ENCODE data around the gene CAMSAP1.

Gene CAMSAP1

DNA sequence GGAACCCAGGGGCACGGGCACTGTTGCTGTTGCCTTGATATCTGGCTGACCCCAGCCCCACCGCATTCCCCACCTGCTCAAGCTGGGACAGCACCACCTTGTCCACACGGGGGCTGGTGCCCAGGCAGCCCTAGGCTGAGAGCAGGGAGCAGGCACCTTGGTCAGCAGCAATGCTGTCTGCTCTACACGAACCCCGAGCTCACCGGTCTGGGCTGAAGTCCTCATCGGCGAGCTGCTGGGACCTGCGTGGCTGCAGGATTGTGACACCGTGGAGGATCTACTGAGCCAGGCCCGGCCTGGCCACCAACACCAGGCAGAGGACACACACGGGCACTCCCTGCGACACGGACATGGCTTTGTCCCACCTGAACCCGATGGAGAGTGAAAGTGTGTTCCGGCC lies 127.3 kb downstream of the CAMSAP1 start:
- Histone ChIP-seq H3K4me3 (ENCODE audit: severe bottlenecking) (no peak overlapping the region), H3K27me3 (ENCODE audit: insufficient read depth, poor library complexity, severe bottlenecking) (peaks cover 16% of the 10 kb centered on the region), H3K27ac (ENCODE audit: poor library complexity, severe bottlenecking) (no peak overlapping the region), H3K4me1 (ENCODE audit: insufficient read depth, poor library complexity, severe bottlenecking) (no peaks in the 10 kb centered on the region), H3K9me3 (ENCODE audit: severe bottlenecking) (no peaks in the 10 kb centered on the region), H3K36me3 (ENCODE audit: low read depth) (no peaks in the 10 kb centered on the region)
- ATAC-seq (ENCODE audit: low read depth) (no peak), DNase-seq (ENCODE audit: low spot score) (no peak)
- TF ChIP-seq, protein P1, sequence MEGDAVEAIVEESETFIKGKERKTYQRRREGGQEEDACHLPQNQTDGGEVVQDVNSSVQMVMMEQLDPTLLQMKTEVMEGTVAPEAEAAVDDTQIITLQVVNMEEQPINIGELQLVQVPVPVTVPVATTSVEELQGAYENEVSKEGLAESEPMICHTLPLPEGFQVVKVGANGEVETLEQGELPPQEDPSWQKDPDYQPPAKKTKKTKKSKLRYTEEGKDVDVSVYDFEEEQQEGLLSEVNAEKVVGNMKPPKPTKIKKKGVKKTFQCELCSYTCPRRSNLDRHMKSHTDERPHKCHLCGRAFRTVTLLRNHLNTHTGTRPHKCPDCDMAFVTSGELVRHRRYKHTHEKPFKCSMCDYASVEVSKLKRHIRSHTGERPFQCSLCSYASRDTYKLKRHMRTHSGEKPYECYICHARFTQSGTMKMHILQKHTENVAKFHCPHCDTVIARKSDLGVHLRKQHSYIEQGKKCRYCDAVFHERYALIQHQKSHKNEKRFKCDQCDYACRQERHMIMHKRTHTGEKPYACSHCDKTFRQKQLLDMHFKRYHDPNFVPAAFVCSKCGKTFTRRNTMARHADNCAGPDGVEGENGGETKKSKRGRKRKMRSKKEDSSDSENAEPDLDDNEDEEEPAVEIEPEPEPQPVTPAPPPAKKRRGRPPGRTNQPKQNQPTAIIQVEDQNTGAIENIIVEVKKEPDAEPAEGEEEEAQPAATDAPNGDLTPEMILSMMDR (IDR thresholded peaks at IDR 0.05; ENCODE audit: poor library complexity, severe bottlenecking), result no peak

DNA sequence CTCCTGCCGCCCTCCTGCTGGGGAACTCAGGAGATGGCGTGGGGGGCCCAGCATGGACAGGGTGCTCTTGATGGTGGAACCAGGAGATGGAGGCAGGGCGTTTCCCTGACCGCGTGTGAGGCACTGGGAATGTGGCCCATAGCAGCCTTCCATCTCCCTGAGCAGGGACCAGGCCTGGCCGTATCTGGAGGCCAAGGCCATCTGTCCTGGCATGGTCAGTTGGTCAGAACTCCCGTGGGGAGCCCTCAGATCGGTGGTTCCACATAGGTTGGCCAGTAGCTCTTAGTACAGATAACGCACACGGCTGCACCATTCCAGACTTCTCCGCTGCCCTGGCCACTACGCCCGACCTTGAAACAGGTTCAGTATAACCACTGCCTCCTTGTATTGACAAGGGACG lies 127.8 kb downstream of the CAMSAP1 start:
- H3K4me1 ChIP-seq (ENCODE audit: insufficient read depth, poor library complexity, severe bottlenecking), result no peaks in the 10 kb centered on the region
- ATAC-seq (ENCODE audit: low read depth) (no peak), DNase-seq (ENCODE audit: low spot score) (no peak)
- peaks cover 16% of the 10 kb centered on the region for H3K27me3 ChIP-seq (ENCODE audit: insufficient read depth, poor library complexity, severe bottlenecking)
- H3K27ac ChIP-seq (ENCODE audit: poor library complexity, severe bottlenecking), result no peak overlapping the region
- no peak overlapping the region for H3K4me3 ChIP-seq (ENCODE audit: severe bottlenecking)
- TF ChIP-seq, protein P1 (IDR thresholded peaks at IDR 0.05; ENCODE audit: poor library complexity, severe bottlenecking), result no peak
- H3K9me3 ChIP-seq (ENCODE audit: severe bottlenecking), result no peaks in the 10 kb centered on the region
- no peaks in the 10 kb centered on the region for H3K36me3 ChIP-seq (ENCODE audit: low read depth)

DNA sequence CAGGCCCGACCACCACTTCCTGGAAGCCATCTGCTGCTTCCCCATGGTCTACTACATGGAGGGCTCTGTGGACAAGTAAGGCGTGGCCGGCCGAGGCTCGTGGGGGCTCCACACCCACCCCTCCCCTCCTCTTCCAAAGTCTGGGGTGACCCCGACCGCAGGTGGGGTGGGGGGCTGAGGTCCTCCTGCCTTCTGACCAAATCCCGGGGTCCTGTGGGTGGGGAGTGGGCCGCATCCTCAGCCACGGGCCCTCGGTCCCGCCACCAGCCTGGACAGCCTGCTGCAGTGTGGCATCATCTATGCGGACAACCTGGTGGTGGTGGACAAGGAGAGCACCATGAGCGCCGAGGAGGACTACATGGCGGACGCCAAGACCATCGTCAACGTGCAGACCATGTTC lies 128.9 kb downstream of the CAMSAP1 start:
- no peak for DNase-seq (ENCODE audit: low spot score)
- Histone ChIP-seq H3K27me3 (ENCODE audit: insufficient read depth, poor library complexity, severe bottlenecking) (peaks cover 16% of the 10 kb centered on the region), H3K36me3 (ENCODE audit: low read depth) (no peaks in the 10 kb centered on the region), H3K4me1 (ENCODE audit: insufficient read depth, poor library complexity, severe bottlenecking) (no peaks in the 10 kb centered on the region), H3K27ac (ENCODE audit: poor library complexity, severe bottlenecking) (no peak overlapping the region), H3K4me3 (ENCODE audit: severe bottlenecking) (no peak overlapping the region), H3K9me3 (ENCODE audit: severe bottlenecking) (no peaks in the 10 kb centered on the region)
- ATAC-seq (ENCODE audit: low read depth), result no peak
- TF ChIP-seq, protein P1 (IDR thresholded peaks at IDR 0.05; ENCODE audit: poor library complexity, severe bottlenecking), result no peak

DNA sequence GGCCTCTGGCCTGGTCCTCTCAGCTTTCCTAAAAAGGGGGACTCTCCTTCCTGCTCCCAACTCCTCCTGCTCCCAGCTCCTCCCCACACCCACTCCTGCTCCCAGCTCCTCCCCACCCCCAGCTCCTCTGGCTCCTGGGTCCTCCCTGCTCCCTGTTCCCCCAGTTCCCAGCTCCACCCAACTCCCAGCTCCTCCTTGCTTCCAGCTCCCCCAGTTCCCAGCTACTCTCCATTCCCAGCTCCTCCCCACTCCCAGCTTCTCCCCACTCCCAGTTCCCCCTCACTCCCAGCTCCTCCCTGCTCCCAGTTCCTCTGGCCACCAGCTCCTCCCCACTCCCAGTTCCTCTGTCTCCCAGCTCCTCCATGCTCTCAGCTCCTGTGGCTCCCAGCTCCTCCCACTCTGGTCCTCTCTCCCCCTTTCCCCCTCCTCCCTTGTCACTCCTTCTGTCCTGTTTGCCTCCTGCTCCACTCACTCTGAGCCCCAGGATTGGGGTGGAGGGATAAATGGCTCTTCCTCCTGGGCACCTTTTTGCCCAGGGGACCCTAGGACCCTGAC lies 129.6 kb downstream of the CAMSAP1 start:
- H3K4me1 ChIP-seq (ENCODE audit: insufficient read depth, poor library complexity, severe bottlenecking), result no peaks in the 10 kb centered on the region
- no peak overlapping the region for H3K27ac ChIP-seq (ENCODE audit: poor library complexity, severe bottlenecking)
- DNase-seq (ENCODE audit: low spot score), result no peak
- no peaks in the 10 kb centered on the region for H3K36me3 ChIP-seq (ENCODE audit: low read depth)
- TF ChIP-seq, protein P1 (IDR thresholded peaks at IDR 0.05; ENCODE audit: poor library complexity, severe bottlenecking), result no peak
- ATAC-seq (ENCODE audit: low read depth), result no peak
- no peaks in the 10 kb centered on the region for H3K9me3 ChIP-seq (ENCODE audit: severe bottlenecking)
- H3K27me3 ChIP-seq (ENCODE audit: insufficient read depth, poor library complexity, severe bottlenecking), result peaks cover 14% of the 10 kb centered on the region
- no peak overlapping the region for H3K4me3 ChIP-seq (ENCODE audit: severe bottlenecking)

DNA sequence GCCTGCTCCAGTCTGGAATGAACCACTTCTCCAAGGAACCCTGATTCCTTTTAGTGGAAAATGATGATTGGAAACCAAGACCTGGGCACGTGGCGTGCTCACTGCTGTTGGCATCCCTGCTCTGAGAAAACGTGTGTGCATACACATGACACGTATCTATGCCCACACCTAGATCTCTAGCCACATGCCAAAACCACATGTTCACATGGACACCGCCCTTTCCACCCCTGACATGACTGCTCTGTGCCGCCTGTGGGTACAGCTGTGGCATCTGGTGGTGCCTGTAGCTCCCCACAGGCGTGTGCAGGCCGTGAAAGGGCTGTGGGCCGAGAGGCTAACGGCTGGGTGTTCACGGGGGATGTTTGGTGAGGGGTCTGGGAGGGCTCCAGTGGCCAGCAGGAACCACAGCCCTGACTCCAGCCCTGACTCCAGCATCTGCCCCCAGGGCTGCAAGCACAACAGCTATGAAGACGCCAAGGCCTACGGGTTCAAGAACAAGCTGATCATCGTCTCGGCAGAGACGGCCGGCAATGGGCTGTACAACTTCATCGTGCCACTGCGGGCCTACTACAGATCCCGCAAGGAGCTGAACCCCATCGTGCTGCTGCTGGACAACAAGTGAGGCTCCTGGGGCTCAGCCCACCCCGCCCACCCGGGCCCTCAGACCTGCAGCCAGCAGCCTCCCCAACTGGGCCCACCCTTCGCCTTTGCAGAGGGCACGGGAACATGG lies 130.3 kb downstream of the CAMSAP1 start:
- Histone ChIP-seq H3K9me3 (ENCODE audit: severe bottlenecking) (no peaks in the 10 kb centered on the region), H3K36me3 (ENCODE audit: low read depth) (no peaks in the 10 kb centered on the region), H3K4me3 (ENCODE audit: severe bottlenecking) (no peak overlapping the region), H3K4me1 (ENCODE audit: insufficient read depth, poor library complexity, severe bottlenecking) (no peaks in the 10 kb centered on the region), H3K27me3 (ENCODE audit: insufficient read depth, poor library complexity, severe bottlenecking) (peaks cover 8% of the 10 kb centered on the region), H3K27ac (ENCODE audit: poor library complexity, severe bottlenecking) (no peak overlapping the region)
- DNase-seq (ENCODE audit: low spot score) (no peak), ATAC-seq (ENCODE audit: low read depth) (no peak)
- TF ChIP-seq, protein P1 (IDR thresholded peaks at IDR 0.05; ENCODE audit: poor library complexity, severe bottlenecking), result no peak

Measured in RWPE2 (cell line).